Colonic mucosa (tissue), 4 donors: Measurements from ENCODE around the gene LRRC15. TPM values are rescaled to one million over a fixed set of nuclear protein-coding genes. Genes with fewer than 3 reads are reported as not detected.

ENCODE experiments used
- DNase-seq: peaks from one replicate; pipeline ENCODE4 v3.0.0-alpha.2; 2020
- H3K27ac ChIP-seq: fragments of 200-600 bp; one replicate; pipeline ENCODE4 v1.8.0; 2021
- H3K27me3 ChIP-seq: fragments of 200-600 bp; one replicate; pipeline ENCODE4 v1.8.0; 2021
- H3K36me3 ChIP-seq: fragments of 200-600 bp; one replicate; pipeline ENCODE4 v1.8.0; 2021
- H3K4me1 ChIP-seq: fragments of 200-600 bp; one replicate; pipeline ENCODE4 v1.8.0; 2021; ENCODE audit warnings: mild to moderate bottlenecking
- H3K4me3 ChIP-seq: fragments of 200-600 bp; one replicate; pipeline ENCODE4 v1.8.0; 2021
- H3K9ac ChIP-seq, 2 donors: one replicate each; pipeline ENCODE4 v1.7.0; 2013; ENCODE audit warnings: control low read depth in 2 of 2, low read depth in 2 of 2, low read length in 2 of 2
- H3K9me3 ChIP-seq: fragments of 200-600 bp; one replicate; pipeline ENCODE4 v1.8.0; 2021
- intact Hi-C: fragments of 100-400 bp; cut with DNase I; formaldehyde crosslinking; loops from one replicate; pipeline ENCODE4 v1.14.1; 2022
- total RNA-seq, 2 donors: library from RNA; stranded (reverse); fragmentation: NEBNext Ultra II Directional in 1 of 2; extraction: Animal tissue kit (Norgen Biotek cat#: 25700) in 1 of 2; gene quantifications; one replicate each; pipeline ENCODE4 v1.2.1, GENCODE V29; 2021
- TF ChIP-seq, protein P1 (sequence below): fragments of 200-600 bp; IDR thresholded peaks from one replicate; pipeline ENCODE4 v1.8.0; 2022; ENCODE audit warnings: antibody characterized with exemption, mild to moderate bottlenecking
- donor health status: healthy.
- donor health status: DM: no; HTN: no; CAD: no.
- donor health status: DM: no; HTN: no; CAD: no.

The LRRC15 gene
- total RNA-seq, 2 donors from 2014 or later: 0.32 to 0.89 TPM

DNA sequence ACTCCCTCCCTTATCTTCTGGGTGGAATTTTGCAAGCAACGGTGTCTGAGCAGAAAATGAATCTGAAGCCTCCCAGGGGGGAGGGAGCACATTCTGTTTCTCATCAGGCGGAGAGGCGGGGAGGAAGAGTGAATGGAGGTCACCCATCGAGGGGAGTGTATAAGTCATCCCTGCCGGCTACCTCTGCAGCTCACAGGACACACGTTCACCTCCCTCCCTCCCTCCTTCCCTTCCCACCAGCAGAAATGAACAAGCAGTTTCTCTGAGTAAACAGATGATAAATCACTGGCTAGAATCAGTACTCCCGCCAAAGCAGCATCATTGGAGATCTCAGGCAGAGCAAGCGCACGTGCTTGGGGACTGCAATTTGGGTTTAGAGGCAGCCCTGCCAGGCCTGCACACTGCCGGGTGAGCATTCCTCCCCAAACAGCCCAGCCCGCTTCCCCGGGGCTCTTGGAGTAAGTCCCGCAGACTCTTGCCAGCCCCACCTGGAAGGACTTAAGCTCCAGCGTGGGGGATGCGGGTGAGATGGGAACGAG is 56.7 kb downstream of the LRRC15 start:
- TF ChIP-seq, protein P1, sequence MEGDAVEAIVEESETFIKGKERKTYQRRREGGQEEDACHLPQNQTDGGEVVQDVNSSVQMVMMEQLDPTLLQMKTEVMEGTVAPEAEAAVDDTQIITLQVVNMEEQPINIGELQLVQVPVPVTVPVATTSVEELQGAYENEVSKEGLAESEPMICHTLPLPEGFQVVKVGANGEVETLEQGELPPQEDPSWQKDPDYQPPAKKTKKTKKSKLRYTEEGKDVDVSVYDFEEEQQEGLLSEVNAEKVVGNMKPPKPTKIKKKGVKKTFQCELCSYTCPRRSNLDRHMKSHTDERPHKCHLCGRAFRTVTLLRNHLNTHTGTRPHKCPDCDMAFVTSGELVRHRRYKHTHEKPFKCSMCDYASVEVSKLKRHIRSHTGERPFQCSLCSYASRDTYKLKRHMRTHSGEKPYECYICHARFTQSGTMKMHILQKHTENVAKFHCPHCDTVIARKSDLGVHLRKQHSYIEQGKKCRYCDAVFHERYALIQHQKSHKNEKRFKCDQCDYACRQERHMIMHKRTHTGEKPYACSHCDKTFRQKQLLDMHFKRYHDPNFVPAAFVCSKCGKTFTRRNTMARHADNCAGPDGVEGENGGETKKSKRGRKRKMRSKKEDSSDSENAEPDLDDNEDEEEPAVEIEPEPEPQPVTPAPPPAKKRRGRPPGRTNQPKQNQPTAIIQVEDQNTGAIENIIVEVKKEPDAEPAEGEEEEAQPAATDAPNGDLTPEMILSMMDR: no peak
- Histone ChIP-seq H3K27me3 (no peaks in the 10 kb centered on the region), H3K4me1 (peaks cover 4% of the 10 kb centered on the region), H3K4me3 (no peak overlapping the region), H3K9me3 (no peaks in the 10 kb centered on the region), H3K36me3 (no peaks in the 10 kb centered on the region), H3K9ac (no peak overlapping the region), H3K27ac (peak overlapping the region; percentile 13)
- peak; percentile 51 for DNase-seq
- intact Hi-C loops: loop anchor here (5.0 kb wide), 1 partner anchor 171 kb away; no protein-coding TSS in a partner anchor

DNA sequence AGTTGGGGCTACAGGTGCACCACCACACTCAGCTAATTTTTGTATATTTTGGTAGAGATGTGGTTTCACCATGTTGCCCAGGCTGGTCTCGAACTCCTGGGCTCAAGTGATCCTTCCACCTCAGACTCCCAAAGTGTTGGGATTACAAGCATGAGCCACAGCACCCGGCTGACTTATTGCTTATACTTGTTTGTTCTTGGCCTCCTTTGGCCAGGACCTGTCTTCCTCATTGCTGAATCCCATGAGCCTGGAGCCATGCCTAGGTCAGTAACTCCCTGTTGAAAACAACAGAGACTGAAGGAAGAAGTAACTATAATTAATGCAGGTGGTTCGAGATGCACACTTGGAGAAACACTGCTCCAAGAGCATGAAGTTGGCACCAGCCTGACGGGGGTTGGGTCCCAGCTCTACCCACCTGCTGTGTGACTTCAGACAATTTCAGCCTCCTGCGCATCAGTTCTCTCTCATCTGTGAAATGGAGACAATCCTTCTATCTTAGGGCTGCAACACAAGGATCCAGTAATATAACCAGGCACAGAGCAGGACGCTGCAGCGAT is 57.3 kb downstream of the LRRC15 start:
- Histone ChIP-seq H3K36me3 (no peaks in the 10 kb centered on the region), H3K9me3 (no peaks in the 10 kb centered on the region), H3K4me3 (no peak overlapping the region), H3K27ac (peak overlapping the region; percentile 13), H3K9ac (no peak overlapping the region), H3K4me1 (peaks cover 4% of the 10 kb centered on the region), H3K27me3 (no peaks in the 10 kb centered on the region)
- DNase-seq: no peak
- TF ChIP-seq, protein P1: no peak
- intact Hi-C loops: loop anchor here (5.0 kb wide), 1 partner anchor 170 kb away; no protein-coding TSS in a partner anchor

DNA sequence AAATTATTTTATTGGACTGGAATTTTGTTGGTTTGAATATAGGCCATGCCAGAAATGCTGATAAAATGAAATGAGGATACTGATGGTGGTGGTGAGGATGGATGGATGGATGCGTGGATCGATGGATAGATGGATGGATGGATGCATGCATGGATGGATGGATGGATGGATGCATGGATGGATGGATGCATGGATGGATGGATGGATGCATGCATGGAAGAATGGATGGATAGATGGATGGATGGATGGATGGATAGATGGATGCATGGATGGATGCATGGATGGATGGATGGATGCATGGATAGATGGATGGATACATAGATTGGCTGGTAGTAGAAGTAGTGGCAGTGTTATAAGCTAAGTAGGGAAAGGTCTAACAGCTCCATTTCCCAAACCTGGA is 58.5 kb downstream of the LRRC15 start:
- Histone ChIP-seq H3K4me1 (peaks cover 2% of the 10 kb centered on the region), H3K9ac (no peak overlapping the region), H3K27me3 (no peaks in the 10 kb centered on the region), H3K9me3 (no peaks in the 10 kb centered on the region), H3K36me3 (no peaks in the 10 kb centered on the region), H3K4me3 (no peak overlapping the region), H3K27ac (no peak overlapping the region)
- TF ChIP-seq, protein P1: no peak
- intact Hi-C loops: loop anchor here (5.0 kb wide), 1 partner anchor 169 kb away; no protein-coding TSS in a partner anchor
- no peak for DNase-seq

DNA sequence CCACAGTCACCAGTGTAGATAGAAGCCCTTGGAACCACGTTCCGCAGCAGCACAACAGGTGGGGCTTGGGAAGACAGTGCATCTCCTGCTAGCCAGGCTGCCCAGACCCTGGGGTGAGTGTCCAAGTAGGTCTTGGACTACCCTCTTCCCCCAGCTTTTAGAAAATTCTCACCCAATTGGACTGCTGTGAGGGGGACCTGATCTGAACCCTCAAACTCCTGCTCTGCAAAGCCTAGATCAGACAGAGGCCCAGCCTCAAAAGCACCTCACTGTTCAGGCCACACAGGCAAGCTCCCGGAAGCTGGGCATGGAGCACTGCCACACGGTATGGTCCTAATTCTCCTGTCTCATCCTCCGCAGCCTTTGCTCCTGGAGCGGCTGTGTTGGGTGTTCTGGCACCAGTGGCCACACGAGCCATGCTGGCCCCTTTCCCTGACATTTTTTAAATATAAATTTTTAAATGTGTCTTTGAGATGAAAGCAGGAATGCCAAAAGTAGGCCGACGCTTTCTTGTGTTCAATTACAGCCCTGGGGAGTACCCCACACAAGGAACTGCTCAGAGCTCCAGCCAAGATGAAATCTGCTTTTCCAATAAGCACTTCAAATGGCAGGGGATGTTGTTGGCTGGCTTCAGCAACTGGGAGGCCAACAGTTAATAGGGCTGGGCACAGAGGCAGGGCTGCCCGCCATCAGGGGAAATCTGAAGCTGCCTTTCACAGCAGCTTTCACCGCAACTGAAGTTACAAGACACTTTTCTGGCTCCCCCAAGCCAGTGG is 59.3 kb downstream of the LRRC15 start:
- Histone ChIP-seq H3K27ac (no peak overlapping the region), H3K4me3 (no peak overlapping the region), H3K4me1 (no peaks in the 10 kb centered on the region), H3K36me3 (no peaks in the 10 kb centered on the region), H3K27me3 (no peaks in the 10 kb centered on the region), H3K9me3 (no peaks in the 10 kb centered on the region), H3K9ac (no peak overlapping the region)
- TF ChIP-seq, protein P1: no peak
- no peak for DNase-seq
- intact Hi-C loops: loop anchor here (5.0 kb wide), 1 partner anchor 168 kb away; no protein-coding TSS in a partner anchor

DNA sequence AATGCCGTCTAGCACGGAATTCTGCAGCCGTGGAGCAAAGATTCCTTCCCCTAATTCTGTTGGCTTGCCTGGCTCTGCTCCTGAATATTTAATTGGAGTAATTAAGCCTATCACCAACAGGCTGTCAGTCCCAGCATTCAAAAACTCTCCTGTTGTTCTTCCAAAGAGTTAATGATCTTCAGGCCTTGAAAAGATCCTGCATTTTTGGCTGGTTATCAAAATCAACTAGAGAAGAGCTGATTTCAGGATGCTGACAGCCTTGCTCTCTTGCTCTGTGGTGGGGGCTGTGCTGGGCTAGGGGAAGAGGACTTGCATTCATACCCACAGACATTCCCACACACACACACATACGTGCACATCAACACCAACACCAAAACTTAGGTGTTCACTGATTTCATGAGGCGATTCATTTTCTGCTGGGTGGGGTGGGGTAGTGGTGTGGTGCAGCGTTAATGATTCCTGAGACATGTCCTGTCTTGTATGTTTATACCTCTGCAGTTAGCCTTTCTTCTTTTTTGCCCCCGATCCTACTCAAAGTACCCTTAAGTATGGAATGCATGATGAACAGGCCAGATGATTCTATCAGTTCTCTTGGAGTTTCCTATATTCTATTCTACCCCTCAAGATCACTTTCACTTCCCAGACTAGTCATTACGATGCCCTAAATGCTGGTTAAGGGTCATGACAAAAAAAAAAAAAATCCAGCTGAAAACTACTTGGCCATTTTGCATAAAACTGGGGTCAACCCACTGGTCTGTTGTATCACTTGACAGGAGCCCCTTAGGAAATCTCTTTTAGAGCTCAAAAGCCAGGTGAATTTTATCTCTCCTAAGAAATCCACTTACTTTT is 60.7 kb downstream of the LRRC15 start:
- Histone ChIP-seq H3K4me3 (no peak overlapping the region), H3K9ac (no peak overlapping the region), H3K4me1 (no peaks in the 10 kb centered on the region), H3K36me3 (no peaks in the 10 kb centered on the region), H3K27me3 (no peaks in the 10 kb centered on the region), H3K27ac (no peak overlapping the region), H3K9me3 (no peaks in the 10 kb centered on the region)
- TF ChIP-seq, protein P1: no peak
- intact Hi-C loops: no loop called here
- DNase-seq: no peak
